Upper lobe of left lung (tissue), 6 donors: ENCODE measurements around the gene ZNF526. TPM values are rescaled to one million over a fixed set of nuclear protein-coding genes. Genes with fewer than 3 reads are reported as not detected.

Experiments
- ATAC-seq, 2 donors: fragments of 200-7000 bp; cut with Tn5 transposase; one replicate each; pipeline ENCODE4 v1.9.1; 2022; ENCODE audit warnings: mild to moderate bottlenecking in 2 of 2, moderate library complexity in 2 of 2; ENCODE audit not compliant: low FRiP score in 2 of 2
- DNase-seq, 2 donors: peaks; one replicate each; pipeline ENCODE4 v3.0.0-alpha.2; 2019 to 2020
- H3K27ac ChIP-seq, 4 donors: fragments of 200-600 bp; sonication (generic); one replicate each; pipeline ENCODE4 v1.5.1; 2016 to 2019
- H3K27me3 ChIP-seq, 4 donors: fragments of 200-600 bp; sonication (generic); one replicate each; pipeline ENCODE4 v1.5.1; 2017 to 2019
- H3K36me3 ChIP-seq, 4 donors: fragments of 200-600 bp; sonication (generic); one replicate each; pipeline ENCODE4 v1.5.1; 2016 to 2019
- H3K4me1 ChIP-seq, 4 donors: fragments of 200-600 bp; sonication (generic); one replicate each; pipeline ENCODE4 v1.5.1; 2018 to 2019
- H3K4me3 ChIP-seq, 4 donors: fragments of 200-600 bp; sonication (generic); one replicate each; pipeline ENCODE4 v1.5.1; 2017 to 2019; ENCODE audit warnings: mild to moderate bottlenecking in 2 of 4, moderate library complexity in 1 of 4
- H3K9me3 ChIP-seq, 4 donors: fragments of 200-600 bp; sonication (generic); one replicate each; pipeline ENCODE4 v1.5.1; 2018 to 2019
- EP300 ChIP-seq, 4 donors: sonication (generic); formaldehyde crosslinking; IDR thresholded peaks; one replicate each; pipeline ENCODE4 v1.5.1; 2017; ENCODE audit warnings: antibody characterized with exemption in 4 of 4, control low read depth in 2 of 4
- POLR2A ChIP-seq, 4 donors: fragments of 450-650 bp; IDR thresholded peaks; one replicate each; pipeline ENCODE4 v1.5.1; 2016 to 2017; ENCODE audit warnings: antibody characterized with exemption in 4 of 4, mild to moderate bottlenecking in 2 of 4
- POLR2AphosphoS5 ChIP-seq, 2 donors: sonication (generic); formaldehyde crosslinking; IDR thresholded peaks; one replicate each; pipeline ENCODE4 v1.5.1; 2017; ENCODE audit warnings: antibody characterized with exemption in 2 of 2
- WGBS, 2 donors: methylation state at CpG; one replicate each; pipeline ENCODE4 v1.1.5; 2017 to 2018; 5-methylcytosine and 5-hydroxymethylcytosine counted together
- total RNA-seq, 6 donors: library from RNA; depleted of rRNA in 4 of 6; stranded (reverse); fragments of >200 nt in 4 of 6; gene quantifications; one replicate each; pipeline versions ENCODE4 v1.1.0 to v1.2.1, GENCODE V29; 2016 to 2021
- TF ChIP-seq, protein P1 (sequence below), 6 experiments: fragments of 450-650 bp in 4 of 6; fragments of 200-600 bp in 2 of 6; sonication (generic) in 2 of 6; IDR thresholded peaks; one replicate each; pipeline ENCODE4 v1.5.1; 2016 to 2019; ENCODE audit warnings: antibody characterized with exemption in 6 of 6
- donor health status: DM: no; HTN: no; CAD: no; lungs with moderate emphysema.
- donor health status: DM: no; HTN: yes; CAD: no; lungs with severe emphysema.

The ZNF526 gene
- total RNA-seq, 6 donors from 2014 or later, result 7.9 to 13.8 (median 11.4) TPM

DNA sequence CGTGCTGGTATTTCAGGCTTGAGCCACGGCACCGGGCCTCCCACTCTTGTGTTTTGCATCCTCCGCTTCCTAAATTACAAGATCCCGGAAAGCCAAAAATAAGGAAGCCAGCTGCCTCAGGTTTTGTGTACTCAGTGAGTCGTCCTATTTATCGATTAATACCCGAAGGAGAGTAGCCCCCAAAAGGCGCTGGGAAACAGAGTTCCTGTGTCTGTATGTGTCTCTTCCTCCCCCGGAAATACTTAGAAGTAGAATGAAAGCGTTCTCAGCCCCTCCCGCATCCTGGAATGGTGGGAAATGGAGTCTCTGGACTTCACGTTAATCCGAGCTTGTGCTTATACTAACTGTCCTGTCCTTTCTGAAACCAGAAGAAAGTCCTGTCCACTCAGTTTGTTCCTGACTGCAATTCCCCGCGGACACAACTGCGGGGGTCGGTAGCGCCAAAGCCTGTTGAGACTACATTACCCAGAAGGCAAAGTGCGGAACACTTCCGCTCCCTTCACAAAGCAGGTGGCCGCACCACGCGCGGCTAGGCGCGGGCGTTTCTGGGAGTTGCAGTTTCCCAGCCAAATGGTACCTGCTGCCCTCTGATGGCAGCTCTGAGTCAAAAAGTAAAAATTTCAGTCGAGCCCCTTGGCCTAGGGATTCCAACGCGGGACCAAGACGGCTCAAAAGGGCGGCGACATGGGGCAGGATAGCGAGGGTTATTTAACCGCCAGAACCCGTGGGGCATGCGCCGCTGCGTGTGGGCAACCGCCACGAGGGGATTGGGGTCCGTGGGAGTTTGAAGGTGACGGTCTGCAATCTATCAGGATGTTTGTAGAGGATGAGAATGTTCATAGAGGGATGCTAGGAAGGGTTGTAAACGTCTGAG is 24.5 kb downstream of the ZNF526 start:
- peak; percentile 78 to 82 for ATAC-seq
- DNase-seq, result peak; percentile 96 to 97
- Histone ChIP-seq H3K27me3 (no peaks in the 10 kb centered on the region), H3K4me3 (peak overlapping the region; percentile 42 to 98 (median 92)), H3K9me3 (no peaks in the 10 kb centered on the region), H3K4me1 (peaks cover 29 to 66% (median 47%) of the 10 kb centered on the region in 4 donors), H3K36me3 (peaks cover 0 to 23% (median 18%) of the 10 kb centered on the region in 4 donors), H3K27ac (peak overlapping the region; percentile 85 to 96 (median 91))
- peak in 3 of 4 donors; percentile 36 to 73 (median 47) for TF ChIP-seq POLR2A (IDR thresholded peaks at IDR 0.05)
- TF ChIP-seq, protein P1, sequence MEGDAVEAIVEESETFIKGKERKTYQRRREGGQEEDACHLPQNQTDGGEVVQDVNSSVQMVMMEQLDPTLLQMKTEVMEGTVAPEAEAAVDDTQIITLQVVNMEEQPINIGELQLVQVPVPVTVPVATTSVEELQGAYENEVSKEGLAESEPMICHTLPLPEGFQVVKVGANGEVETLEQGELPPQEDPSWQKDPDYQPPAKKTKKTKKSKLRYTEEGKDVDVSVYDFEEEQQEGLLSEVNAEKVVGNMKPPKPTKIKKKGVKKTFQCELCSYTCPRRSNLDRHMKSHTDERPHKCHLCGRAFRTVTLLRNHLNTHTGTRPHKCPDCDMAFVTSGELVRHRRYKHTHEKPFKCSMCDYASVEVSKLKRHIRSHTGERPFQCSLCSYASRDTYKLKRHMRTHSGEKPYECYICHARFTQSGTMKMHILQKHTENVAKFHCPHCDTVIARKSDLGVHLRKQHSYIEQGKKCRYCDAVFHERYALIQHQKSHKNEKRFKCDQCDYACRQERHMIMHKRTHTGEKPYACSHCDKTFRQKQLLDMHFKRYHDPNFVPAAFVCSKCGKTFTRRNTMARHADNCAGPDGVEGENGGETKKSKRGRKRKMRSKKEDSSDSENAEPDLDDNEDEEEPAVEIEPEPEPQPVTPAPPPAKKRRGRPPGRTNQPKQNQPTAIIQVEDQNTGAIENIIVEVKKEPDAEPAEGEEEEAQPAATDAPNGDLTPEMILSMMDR (IDR thresholded peaks at IDR 0.05), result peak; percentile 41 to 79 (median 64)
- peak; percentile 74 to 84 for TF ChIP-seq POLR2AphosphoS5 (IDR thresholded peaks at IDR 0.05)
- peak in 1 of 4 donors; percentile 48 for TF ChIP-seq EP300 (IDR thresholded peaks at IDR 0.05)
- 2% methylated on average over 37 to 45 of the region's 45 CpGs for WGBS, 2 donors

DNA sequence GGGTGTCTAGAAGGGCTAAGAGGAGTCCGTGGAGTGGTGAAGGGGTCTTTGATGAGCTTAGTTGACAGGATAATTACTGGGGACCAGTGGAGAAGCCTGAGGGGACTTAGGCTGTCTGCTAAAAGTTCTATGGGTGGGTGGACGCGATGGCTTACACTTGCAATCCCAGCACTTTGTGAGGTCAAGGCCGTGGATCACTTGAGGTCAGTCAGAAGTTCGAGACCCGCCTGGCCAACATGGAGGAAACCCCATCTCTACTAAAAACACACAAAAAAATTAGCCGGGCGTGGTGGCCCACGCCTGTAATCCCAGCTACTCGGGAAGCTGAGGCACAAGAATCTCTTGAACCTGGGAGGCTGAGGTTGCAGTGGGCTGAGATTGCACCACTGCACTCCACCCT is 25.1 kb downstream of the ZNF526 start:
- no peaks in the 10 kb centered on the region for H3K9me3 ChIP-seq
- WGBS, 2 donors, result 74 to 80% methylated on average over 10 of the region's 10 CpGs
- peaks cover 32 to 66% (median 54%) of the 10 kb centered on the region in 4 donors for H3K4me1 ChIP-seq

DNA sequence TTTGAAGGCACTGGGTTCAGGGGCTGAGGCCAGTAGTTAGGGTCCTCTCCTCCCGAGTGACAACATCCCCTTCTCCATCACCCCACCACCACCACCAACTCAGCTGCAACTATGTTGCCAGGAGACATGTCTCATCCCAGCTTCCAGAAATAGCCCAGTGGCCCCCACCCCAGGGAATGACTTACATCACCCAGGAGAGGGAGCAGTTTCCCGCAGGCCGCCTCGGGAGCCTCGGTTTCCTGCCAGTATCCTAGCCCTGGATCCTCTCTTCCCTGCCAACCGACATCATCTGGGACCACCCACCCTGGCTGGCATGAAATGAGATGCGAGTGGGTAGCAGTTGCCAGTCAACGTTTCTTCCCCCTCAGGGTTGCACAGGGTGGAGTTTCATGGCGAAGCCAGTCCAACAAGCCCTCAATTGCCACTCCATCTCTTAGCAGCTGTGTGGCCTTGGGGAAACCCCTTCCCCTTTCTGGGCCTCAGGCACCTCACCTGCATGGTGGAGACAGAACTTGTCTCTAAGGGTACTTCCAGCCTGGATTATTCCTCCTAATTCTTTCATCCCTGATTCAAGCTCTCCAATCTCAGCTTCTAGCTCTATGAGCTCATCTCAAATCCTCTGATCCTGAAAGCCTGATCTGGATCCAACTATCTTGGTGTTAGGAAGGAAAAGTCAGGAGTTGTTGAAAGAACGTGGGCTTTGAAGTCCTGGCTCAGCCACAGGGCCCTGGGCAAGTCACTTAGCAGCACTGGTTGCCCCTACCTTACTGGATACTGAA is 26.2 kb downstream of the ZNF526 start:
- Histone ChIP-seq H3K4me3 (no peak overlapping the region), H3K36me3 (peaks cover 0 to 27% (median 19%) of the 10 kb centered on the region in 4 donors), H3K27ac (peak overlapping the region in 3 of 4 donors; percentile 43 to 70 (median 66)), H3K4me1 (peaks cover 32 to 66% (median 55%) of the 10 kb centered on the region in 4 donors), H3K9me3 (no peaks in the 10 kb centered on the region), H3K27me3 (no peaks in the 10 kb centered on the region)
- DNase-seq (peak in 1 of 2 donors; percentile 74), ATAC-seq (no peak)
- TF ChIP-seq POLR2A (IDR thresholded peaks at IDR 0.05) (no peak), POLR2AphosphoS5 (IDR thresholded peaks at IDR 0.05) (peak; percentile 27 to 35), EP300 (IDR thresholded peaks at IDR 0.05) (no peak)
- TF ChIP-seq, protein P1 (IDR thresholded peaks at IDR 0.05), result peak; percentile 28 to 69 (median 62)
- 13 to 19% methylated on average over 4 to 10 of the region's 10 CpGs for WGBS, 2 donors

More for the DNA sequence above, 25.1 kb downstream of the ZNF526 start:
- no peak for DNase-seq
- Histone ChIP-seq H3K36me3 (peaks cover 0 to 26% (median 19%) of the 10 kb centered on the region in 4 donors), H3K27ac (peak overlapping the region in 3 of 4 donors; percentile 90 to 96 (median 92)), H3K4me3 (peak overlapping the region in 1 of 4 donors; percentile 98), H3K27me3 (no peaks in the 10 kb centered on the region)
- ATAC-seq, result no peak
- TF ChIP-seq, protein P1 (IDR thresholded peaks at IDR 0.05), result no peak
- no peak for TF ChIP-seq POLR2A (IDR thresholded peaks at IDR 0.05)
- no peak for TF ChIP-seq POLR2AphosphoS5 (IDR thresholded peaks at IDR 0.05)
- no peak for TF ChIP-seq EP300 (IDR thresholded peaks at IDR 0.05)

GRCh38 chr19:42246922-42247639 is 27.0 kb downstream of the ZNF526 start:
- ATAC-seq, result no peak
- Histone ChIP-seq H3K27ac (peak overlapping the region in 3 of 4 donors; percentile 34 to 66 (median 43)), H3K4me1 (peaks cover 34 to 68% (median 58%) of the 10 kb centered on the region in 4 donors)

More at GRCh38 chr19:42246922-42247639, 27.0 kb downstream of the ZNF526 start:
- TF ChIP-seq, protein P1 (IDR thresholded peaks at IDR 0.05), result no peak
- TF ChIP-seq POLR2A (IDR thresholded peaks at IDR 0.05) (no peak), POLR2AphosphoS5 (IDR thresholded peaks at IDR 0.05) (no peak), EP300 (IDR thresholded peaks at IDR 0.05) (no peak)
- Histone ChIP-seq H3K9me3 (no peaks in the 10 kb centered on the region), H3K4me3 (no peak overlapping the region), H3K27me3 (no peaks in the 10 kb centered on the region), H3K36me3 (peaks cover 0 to 27% (median 19%) of the 10 kb centered on the region in 4 donors)
- 72 to 88% methylated on average over 7 of the region's 7 CpGs for WGBS, 2 donors
- DNase-seq, result no peak
